SK-N-SH treated with all-trans-retinoic acid at 6 μM for 48 hours (cell line): ENCODE results near the gene RFX7.

Source experiments
- ATAC-seq: fragments of 200-7000 bp; cut with Tn5 transposase; 3 replicates; pipeline ENCODE4 v1.9.1; 2020; ENCODE audit warnings: mild to moderate bottlenecking, moderate library complexity
- ARNTL ChIP-seq: fragments of 450-650 bp; formaldehyde crosslinking; IDR thresholded peaks from 2 replicates; pipeline ENCODE4 v1.5.0; 2020; ENCODE audit warnings: low read depth, mild to moderate bottlenecking, moderate library complexity, borderline replicate concordance
- BACH2 ChIP-seq: fragments of 250-450 bp; sonication (Bioruptor Pico); IDR thresholded peaks from 2 replicates; pipeline ENCODE4 v1.9.0; 2021; ENCODE audit warnings: mild to moderate bottlenecking, borderline replicate concordance
- CSDC2 ChIP-seq: fragments of 250-450 bp; sonication (Bioruptor Pico); IDR thresholded peaks from 2 replicates; pipeline ENCODE4 v1.5.0; 2020; ENCODE audit warnings: mild to moderate bottlenecking, moderate library complexity
- ESRRG ChIP-seq: fragments of 250-450 bp; sonication (Bioruptor Pico); IDR thresholded peaks from 2 replicates; pipeline ENCODE4 v1.6.1; 2021; ENCODE audit warnings: mild to moderate bottlenecking
- GLIS3 ChIP-seq: fragments of 250-450 bp; sonication (Bioruptor Pico); IDR thresholded peaks from 2 replicates; pipeline ENCODE4 v1.5.0; 2020; ENCODE audit warnings: mild to moderate bottlenecking, moderate library complexity
- ISL1 ChIP-seq: fragments of 250-450 bp; sonication (Bioruptor Pico); IDR thresholded peaks from 2 replicates; pipeline ENCODE4 v2.1.2; 2022; ENCODE audit warnings: mild to moderate bottlenecking, moderate library complexity
- OSR1 ChIP-seq: fragments of 250-450 bp; sonication (Bioruptor Pico); IDR thresholded peaks from 2 replicates; pipeline ENCODE4 v1.8.0; 2022; ENCODE audit warnings: moderate library complexity, mild to moderate bottlenecking, inconsistent platforms
- POU6F1 ChIP-seq: fragments of 250-450 bp; sonication (Bioruptor Pico); IDR thresholded peaks from 2 replicates; pipeline ENCODE4 v1.8.0; 2021; ENCODE audit warnings: low read depth, mild to moderate bottlenecking, moderate library complexity, borderline replicate concordance
- PPARA ChIP-seq: fragments of 250-450 bp; sonication (Bioruptor Pico); IDR thresholded peaks from 2 replicates; pipeline ENCODE4 v1.5.0; 2020; ENCODE audit warnings: mild to moderate bottlenecking, borderline replicate concordance
- RARB ChIP-seq: fragments of 250-450 bp; sonication (Bioruptor Pico); IDR thresholded peaks from 2 replicates; pipeline ENCODE4 v1.8.0; 2021; ENCODE audit warnings: mild to moderate bottlenecking, moderate library complexity
- SNAI2 ChIP-seq: fragments of 250-450 bp; sonication (Bioruptor Pico); IDR thresholded peaks from 2 replicates; pipeline ENCODE4 v1.5.0; 2020; ENCODE audit warnings: mild to moderate bottlenecking, moderate library complexity
- TCF4 ChIP-seq: fragments of 250-450 bp; sonication (Bioruptor Pico); IDR thresholded peaks from 2 replicates; pipeline ENCODE4 v1.8.0; 2021; ENCODE audit warnings: mild to moderate bottlenecking, moderate library complexity, borderline replicate concordance
- TOX ChIP-seq: fragments of 250-450 bp; sonication (Bioruptor Pico); IDR thresholded peaks from 2 replicates; pipeline ENCODE4 v1.8.0; 2021; ENCODE audit warnings: mild to moderate bottlenecking, moderate library complexity, borderline replicate concordance
- TSHZ2 ChIP-seq: fragments of 250-450 bp; sonication (Bioruptor Pico); IDR thresholded peaks from 2 replicates; pipeline ENCODE4 v1.5.0; 2020; ENCODE audit warnings: mild to moderate bottlenecking, moderate library complexity
- ZFP3 ChIP-seq: fragments of 250-450 bp; sonication (Bioruptor Pico); IDR thresholded peaks from 2 replicates; pipeline ENCODE4 v1.5.0; 2020; ENCODE audit warnings: mild to moderate bottlenecking, moderate library complexity
- ZFP30 ChIP-seq: fragments of 450-650 bp; formaldehyde crosslinking; IDR thresholded peaks from 2 replicates; pipeline ENCODE4 v1.5.0; 2022; ENCODE audit warnings: mild to moderate bottlenecking, moderate library complexity
- ZNF565 ChIP-seq: fragments of 450-650 bp; formaldehyde crosslinking; conservative IDR thresholded peaks from 2 replicates; pipeline ENCODE4 v1.5.0; 2020; ENCODE audit warnings: low read depth, mild to moderate bottlenecking, moderate library complexity
- ZNF70 ChIP-seq: fragments of 450-650 bp; formaldehyde crosslinking; IDR thresholded peaks from 2 replicates; pipeline ENCODE4 v1.5.0; 2020; ENCODE audit warnings: mild to moderate bottlenecking, moderate library complexity
- ZNF8 ChIP-seq: fragments of 450-650 bp; formaldehyde crosslinking; IDR thresholded peaks from 2 replicates; pipeline ENCODE4 v1.5.0; 2020; ENCODE audit warnings: mild to moderate bottlenecking, moderate library complexity
- TF ChIP-seq, protein P1 (sequence below): fragments of 250-450 bp; sonication (Bioruptor Pico); IDR thresholded peaks from 2 replicates; pipeline ENCODE4 v1.8.0; 2020; ENCODE audit warnings: mild to moderate bottlenecking, moderate library complexity, borderline replicate concordance
- TF ChIP-seq, protein P2 (sequence below): fragments of 250-450 bp; sonication (Bioruptor Pico); IDR thresholded peaks from 2 replicates; pipeline ENCODE4 v1.5.1; 2020; ENCODE audit warnings: low read depth, mild to moderate bottlenecking, moderate library complexity
- TF ChIP-seq, protein P3 (sequence below): fragments of 250-450 bp; sonication (Bioruptor Pico); IDR thresholded peaks from 2 replicates; pipeline ENCODE4 v1.5.1; 2021; ENCODE audit warnings: mild to moderate bottlenecking, moderate library complexity

RFX7 gene

GRCh38 chr15:56227780-56228179 lies 15.9 kb downstream of the RFX7 start:
- ATAC-seq = no peak
- no peak for TF ChIP-seq ZFP3 (CRISPR knock-in tag)
- no peak for TF ChIP-seq POU6F1 (CRISPR knock-in tag)
- TF ChIP-seq OSR1 (CRISPR knock-in tag) = no peak
- TF ChIP-seq ZNF565 = no peak
- TF ChIP-seq ZFP30 (CRISPR knock-in tag) = no peak
- TF ChIP-seq, protein P1, sequence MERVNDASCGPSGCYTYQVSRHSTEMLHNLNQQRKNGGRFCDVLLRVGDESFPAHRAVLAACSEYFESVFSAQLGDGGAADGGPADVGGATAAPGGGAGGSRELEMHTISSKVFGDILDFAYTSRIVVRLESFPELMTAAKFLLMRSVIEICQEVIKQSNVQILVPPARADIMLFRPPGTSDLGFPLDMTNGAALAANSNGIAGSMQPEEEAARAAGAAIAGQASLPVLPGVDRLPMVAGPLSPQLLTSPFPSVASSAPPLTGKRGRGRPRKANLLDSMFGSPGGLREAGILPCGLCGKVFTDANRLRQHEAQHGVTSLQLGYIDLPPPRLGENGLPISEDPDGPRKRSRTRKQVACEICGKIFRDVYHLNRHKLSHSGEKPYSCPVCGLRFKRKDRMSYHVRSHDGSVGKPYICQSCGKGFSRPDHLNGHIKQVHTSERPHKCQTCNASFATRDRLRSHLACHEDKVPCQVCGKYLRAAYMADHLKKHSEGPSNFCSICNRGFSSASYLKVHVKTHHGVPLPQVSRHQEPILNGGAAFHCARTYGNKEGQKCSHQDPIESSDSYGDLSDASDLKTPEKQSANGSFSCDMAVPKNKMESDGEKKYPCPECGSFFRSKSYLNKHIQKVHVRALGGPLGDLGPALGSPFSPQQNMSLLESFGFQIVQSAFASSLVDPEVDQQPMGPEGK = no peak
- TF ChIP-seq, protein P2, sequence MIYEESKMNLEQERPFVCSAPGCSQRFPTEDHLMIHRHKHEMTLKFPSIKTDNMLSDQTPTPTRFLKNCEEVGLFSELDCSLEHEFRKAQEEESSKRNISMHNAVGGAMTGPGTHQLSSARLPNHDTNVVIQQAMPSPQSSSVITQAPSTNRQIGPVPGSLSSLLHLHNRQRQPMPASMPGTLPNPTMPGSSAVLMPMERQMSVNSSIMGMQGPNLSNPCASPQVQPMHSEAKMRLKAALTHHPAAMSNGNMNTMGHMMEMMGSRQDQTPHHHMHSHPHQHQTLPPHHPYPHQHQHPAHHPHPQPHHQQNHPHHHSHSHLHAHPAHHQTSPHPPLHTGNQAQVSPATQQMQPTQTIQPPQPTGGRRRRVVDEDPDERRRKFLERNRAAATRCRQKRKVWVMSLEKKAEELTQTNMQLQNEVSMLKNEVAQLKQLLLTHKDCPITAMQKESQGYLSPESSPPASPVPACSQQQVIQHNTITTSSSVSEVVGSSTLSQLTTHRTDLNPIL (CRISPR knock-in tag) = no peak
- TF ChIP-seq ARNTL (CRISPR knock-in tag) = no peak
- TF ChIP-seq ZNF70 = no peak
- TF ChIP-seq TCF4 (CRISPR knock-in tag) = no peak
- TF ChIP-seq ZNF8 (CRISPR knock-in tag) = no peak
- TF ChIP-seq BACH2 = no peak
- TF ChIP-seq PPARA (CRISPR knock-in tag) = no peak
- no peak for TF ChIP-seq ESRRG (CRISPR knock-in tag)
- TF ChIP-seq, protein P3, sequence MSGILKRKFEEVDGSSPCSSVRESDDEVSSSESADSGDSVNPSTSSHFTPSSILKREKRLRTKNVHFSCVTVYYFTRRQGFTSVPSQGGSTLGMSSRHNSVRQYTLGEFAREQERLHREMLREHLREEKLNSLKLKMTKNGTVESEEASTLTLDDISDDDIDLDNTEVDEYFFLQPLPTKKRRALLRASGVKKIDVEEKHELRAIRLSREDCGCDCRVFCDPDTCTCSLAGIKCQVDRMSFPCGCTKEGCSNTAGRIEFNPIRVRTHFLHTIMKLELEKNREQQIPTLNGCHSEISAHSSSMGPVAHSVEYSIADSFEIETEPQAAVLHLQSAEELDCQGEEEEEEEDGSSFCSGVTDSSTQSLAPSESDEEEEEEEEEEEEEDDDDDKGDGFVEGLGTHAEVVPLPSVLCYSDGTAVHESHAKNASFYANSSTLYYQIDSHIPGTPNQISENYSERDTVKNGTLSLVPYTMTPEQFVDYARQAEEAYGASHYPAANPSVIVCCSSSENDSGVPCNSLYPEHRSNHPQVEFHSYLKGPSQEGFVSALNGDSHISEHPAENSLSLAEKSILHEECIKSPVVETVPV (CRISPR knock-in tag) = no peak
- TF ChIP-seq SNAI2 (CRISPR knock-in tag) = no peak
- TF ChIP-seq ISL1 (CRISPR knock-in tag) = no peak

GRCh38 chr15:56227306-56227705 lies 16.4 kb downstream of the RFX7 start:
- ATAC-seq = no peak
- TF ChIP-seq ARNTL (CRISPR knock-in tag) (no peak), RARB (no peak), ZFP3 (CRISPR knock-in tag) (no peak), ZNF70 (no peak), TOX (CRISPR knock-in tag) (no peak), SNAI2 (CRISPR knock-in tag) (no peak)

- no peak for TF ChIP-seq ZFP3 (CRISPR knock-in tag)
- TF ChIP-seq TSHZ2 (CRISPR knock-in tag) = no peak
- TF ChIP-seq CSDC2 (CRISPR knock-in tag) = no peak
- no peak for TF ChIP-seq TOX (CRISPR knock-in tag)
- TF ChIP-seq RARB = no peak
- no peak for TF ChIP-seq TCF4 (CRISPR knock-in tag)
- TF ChIP-seq, protein P2 (CRISPR knock-in tag) = no peak
- TF ChIP-seq, protein P3 (CRISPR knock-in tag) = no peak
- TF ChIP-seq, protein P1 = no peak
- TF ChIP-seq SNAI2 (CRISPR knock-in tag) = no peak
- no peak for TF ChIP-seq ZNF70
- no peak for TF ChIP-seq GLIS3 (CRISPR knock-in tag)
- no peak for ATAC-seq
These were observed 18.2 kb downstream of the RFX7 start for GRCh38 chr15:56225520-56225919.
